K562 (cell line): ENCODE measurements around the gene B3GLCT. TPM values are rescaled to one million over a fixed set of nuclear protein-coding genes. Genes with fewer than 3 reads are reported as not detected.

Experiments
- CBX8 ChIP-seq: fragments of 200-600 bp; sonication (generic); IDR thresholded peaks from 2 replicates; pipeline ENCODE4 v1.6.1; 2012; ENCODE audit warnings: borderline replicate concordance, mixed run types, low read depth, mild to moderate bottlenecking, moderate library complexity, mixed read lengths, low read length, control low read depth, inconsistent platforms; ENCODE audit not compliant: poor library complexity, severe bottlenecking; ENCODE audit errors: extremely low read depth
- CC2D1A ChIP-seq: fragments of 450-650 bp; IDR thresholded peaks from 2 replicates; pipeline ENCODE4 v1.6.1; 2017; ENCODE audit warnings: mild to moderate bottlenecking
- CXXC5 ChIP-seq: fragments of 250-450 bp; sonication (Bioruptor Pico); IDR thresholded peaks from 2 replicates; pipeline ENCODE4 v1.8.0; 2022; ENCODE audit warnings: inconsistent platforms, mild to moderate bottlenecking, moderate library complexity
- ELF4 ChIP-seq: fragments of 450-650 bp; formaldehyde crosslinking; IDR thresholded peaks from 2 replicates; pipeline ENCODE4 v1.4.0; 2022; ENCODE audit warnings: missing genetic modification characterization
- EP300 ChIP-seq: IDR thresholded peaks from 2 replicates; pipeline ENCODE4 v1.6.1; 2012; ENCODE audit warnings: low read length, improper control_type of control experiment
- ETV5 ChIP-seq: sonication (generic); formaldehyde crosslinking; IDR thresholded peaks from 2 replicates; pipeline ENCODE4 v1.4.0; 2020; ENCODE audit warnings: low read depth, mild to moderate bottlenecking, missing genetic modification reagents
- FOSL1 ChIP-seq: fragments of 200-800 bp; sonication (Bioruptor generic); conservative IDR thresholded peaks from 2 replicates; pipeline ENCODE4 v1.6.1; 2016; ENCODE audit warnings: missing genetic modification characterization, missing compliant biosample characterization
- FOXA3 ChIP-seq, 2 experiments: fragments of 450-650 bp in 1 of 2; sonication (generic) in 1 of 2; formaldehyde crosslinking; IDR thresholded peaks in 1 of 2; conservative IDR thresholded peaks in 1 of 2; 2 replicates each; pipeline versions ENCODE4 v1.4.0 to v1.8.0; 2020 to 2022; ENCODE audit warnings: mild to moderate bottlenecking in 2 of 2, missing genetic modification reagents in 1 of 2
- KLF6 ChIP-seq: fragments of 250-450 bp; sonication (Bioruptor Pico); IDR thresholded peaks from 2 replicates; pipeline ENCODE4 v1.4.0; 2020; ENCODE audit warnings: mild to moderate bottlenecking, moderate library complexity, borderline replicate concordance
- MLLT1 ChIP-seq, 2 experiments: fragments of 450-650 bp; IDR thresholded peaks; 2 replicates each; pipeline ENCODE4 v1.6.1; 2016
- MTF1 ChIP-seq: fragments of 250-450 bp; sonication (Bioruptor Pico); IDR thresholded peaks from 2 replicates; pipeline ENCODE4 v1.9.0; 2021; ENCODE audit warnings: moderate library complexity, mild to moderate bottlenecking, inconsistent platforms, borderline replicate concordance
- NEUROD1 ChIP-seq: fragments of 150-350 bp; IDR thresholded peaks from 2 replicates; pipeline ENCODE4 v1.6.1; 2014; ENCODE audit warnings: borderline replicate concordance, low read length, low read depth; ENCODE audit not compliant: partially characterized antibody
- NONO ChIP-seq, 2 experiments: fragments of 200-400 bp in 1 of 2; fragments of 450-650 bp in 1 of 2; formaldehyde crosslinking in 1 of 2; IDR thresholded peaks; 2 replicates each; pipeline ENCODE4 v1.6.1; 2017; ENCODE audit warnings: low read depth in 2 of 2, mild to moderate bottlenecking in 2 of 2, moderate library complexity in 2 of 2, low read length in 1 of 2
- PCBP1 ChIP-seq: fragments of 200-400 bp; formaldehyde crosslinking; IDR thresholded peaks from 2 replicates; pipeline ENCODE4 v1.6.1; 2018; ENCODE audit warnings: mild to moderate bottlenecking, low read depth, low read length; ENCODE audit not compliant: poor library complexity, severe bottlenecking
- PTBP1 ChIP-seq: fragments of 200-400 bp; formaldehyde crosslinking; IDR thresholded peaks from 2 replicates; pipeline ENCODE4 v1.6.1; 2017; ENCODE audit warnings: low read depth, low read length
- PURB ChIP-seq: sonication (generic); formaldehyde crosslinking; IDR thresholded peaks from 2 replicates; pipeline ENCODE4 v1.9.0; 2021; ENCODE audit warnings: low read depth, mild to moderate bottlenecking, missing genetic modification reagents
- SIRT6 ChIP-seq: IDR thresholded peaks from one replicate; pipeline ENCODE4 v1.6.1; 2012; ENCODE audit warnings: low read depth, mild to moderate bottlenecking, control low read depth, inconsistent platforms, low read length, moderate library complexity
- SRSF7 ChIP-seq: fragments of 200-400 bp; formaldehyde crosslinking; optimal IDR thresholded peaks from 2 replicates; pipeline ENCODE3; 2017; ENCODE audit warnings: mild to moderate bottlenecking, low read depth, low read length
- SRSF9 ChIP-seq: fragments of 200-400 bp; formaldehyde crosslinking; IDR thresholded peaks from 2 replicates; pipeline ENCODE4 v1.6.1; 2017; ENCODE audit warnings: low read depth, low read length, borderline replicate concordance
- TCF15 ChIP-seq: fragments of 250-450 bp; sonication (Bioruptor Pico); IDR thresholded peaks from 2 replicates; pipeline ENCODE4 v1.8.0; 2022; ENCODE audit warnings: moderate library complexity, mild to moderate bottlenecking, inconsistent platforms
- ZC3H4 ChIP-seq: sonication (generic); formaldehyde crosslinking; IDR thresholded peaks from 2 replicates; pipeline ENCODE4 v1.9.0; 2021; ENCODE audit warnings: missing genetic modification reagents, borderline replicate concordance
- ZNF644 ChIP-seq: fragments of 200-800 bp; sonication (Bioruptor generic); IDR thresholded peaks from 2 replicates; pipeline ENCODE4 v1.6.1; 2016; ENCODE audit warnings: low read depth, missing genetic modification characterization, missing compliant biosample characterization
- ZNF707 ChIP-seq: fragments of 250-450 bp; sonication (Bioruptor Pico); conservative IDR thresholded peaks from 2 replicates; pipeline ENCODE4 v1.8.0; 2022; ENCODE audit warnings: inconsistent platforms, mild to moderate bottlenecking, moderate library complexity
- ZNF780A ChIP-seq: fragments of 250-450 bp; sonication (Bioruptor Pico); IDR thresholded peaks from 2 replicates; pipeline ENCODE4 v1.5.0; 2021; ENCODE audit warnings: mild to moderate bottlenecking
- polyA plus RNA-seq, 8 experiments: library from polyadenylated mRNA; depleted of rRNA in 4 of 8; stranded (reverse) in 5 of 8; unstranded in 3 of 8; fragments of >200 nt; fragmentation: Nextera tagmentation in 2 of 8; fragmentation: Illumina TruSeq in 1 of 8; extraction: Ambion mirVana in 2 of 8; extraction: Trizol in 1 of 8; gene quantifications; 2 replicates each; pipeline versions ENCODE4 v1.2.1 to v1.2.3, GENCODE V29; 2011 to 2014; ENCODE audit warnings: inconsistent platforms in 1 of 8, missing spikeins in 1 of 8
- total RNA-seq, 7 experiments: library from RNA; depleted of rRNA in 6 of 7; stranded (reverse); fragments of >200 nt in 6 of 7; fragmentation: Illumina TruSeq in 2 of 7; extraction: Trizol in 2 of 7; gene quantifications; 2 replicates each; pipeline versions ENCODE4 v1.2.1 to v1.2.3, GENCODE V29; 2011 to 2021; ENCODE audit warnings: low replicate concordance in 1 of 7

B3GLCT gene
- total and polyA plus RNA-seq, 9 of the 15 experiments (the other 6 are each of a cell fraction or from before 2014, with no cell fraction given), result 1.1 to 5.1 (median 2.9) TPM

- TF ChIP-seq TCF15, result no peak
- peak; percentile 52 for TF ChIP-seq ZNF707 (CRISPR knock-in tag)
- TF ChIP-seq ETV5 (CRISPR knock-in tag), result no peak
- no peak for TF ChIP-seq SRSF7
- no peak for TF ChIP-seq SIRT6
- no peak for TF ChIP-seq ZC3H4 (CRISPR knock-in tag)
- TF ChIP-seq CXXC5 (CRISPR knock-in tag), result no peak; the same call in 1 of the 2 replicates
- no peak for TF ChIP-seq MTF1 (CRISPR knock-in tag)
- no peak; a peak in 1 of 4 replicates for TF ChIP-seq MLLT1 (IDR thresholded peaks at IDR 0.05)
- no peak for TF ChIP-seq ELF4 (CRISPR knock-in tag)
- no peak for TF ChIP-seq CBX8
- no peak for TF ChIP-seq PCBP1
- TF ChIP-seq ZNF644 (tag), result peak; percentile 85
- no peak for TF ChIP-seq NONO (IDR thresholded peaks at IDR 0.05; ENCODE audit: low read depth in 2 of 2, low read length in 1 of 2)
- TF ChIP-seq FOXA3 (CRISPR knock-in tag; conservative IDR thresholded peaks at IDR 0.05 in 1 of 2, IDR thresholded peaks at IDR 0.05 in 1 of 2), result no peak
- no peak for TF ChIP-seq ZNF780A (CRISPR knock-in tag)
- no peak for TF ChIP-seq SRSF9
- no peak for TF ChIP-seq PTBP1
- no peak for TF ChIP-seq PURB (CRISPR knock-in tag)
- TF ChIP-seq EP300, result peak; percentile 2; the same call in 1 of the 2 replicates
- no peak for TF ChIP-seq NEUROD1
- TF ChIP-seq KLF6 (CRISPR knock-in tag), result no peak
- no peak for TF ChIP-seq CC2D1A
- TF ChIP-seq FOSL1 (tag), result no peak; the same call in 1 of the 2 replicates
Measured at GRCh38 chr13:31162151-31163008, 37.4 kb upstream of the B3GLCT start (continued).
